Tibial artery (tissue), 4 donors: ENCODE data around the gene GCFC2.

Experiments
- DNase-seq, 2 donors: peaks; one replicate each; pipeline ENCODE4 v3.0.0-alpha.2; 2019
- H3K27ac ChIP-seq, 2 donors: fragments of 200-600 bp; sonication (generic) in 1 of 2; 1 replicate in 1 of 2; 2 replicates in 1 of 2; pipeline ENCODE4 v1.5.1; 2018 to 2019; ENCODE audit warnings: mild to moderate bottlenecking in 1 of 2
- H3K27me3 ChIP-seq, 2 donors: fragments of 200-600 bp; sonication (generic) in 1 of 2; one replicate each; pipeline versions ENCODE4 v1.5.1 to v1.6.0; 2016 to 2019
- H3K36me3 ChIP-seq, 3 donors: fragments of 200-600 bp; sonication (generic) in 2 of 3; one replicate each; pipeline ENCODE4 v1.5.1; 2016 to 2019; ENCODE audit warnings: mild to moderate bottlenecking in 2 of 3
- H3K4me1 ChIP-seq, 4 donors: fragments of 200-600 bp; sonication (generic) in 2 of 4; 1 replicate in 3 of 4; 2 replicates in 1 of 4; pipeline ENCODE4 v1.5.1; 2016 to 2019
- H3K4me3 ChIP-seq, 2 donors: fragments of 200-600 bp; sonication (generic) in 1 of 2; 1 replicate in 1 of 2; 2 replicates in 1 of 2; pipeline ENCODE4 v1.5.1; 2018 to 2019; ENCODE audit warnings: mild to moderate bottlenecking in 2 of 2
- H3K9me3 ChIP-seq, 3 donors: fragments of 200-600 bp; sonication (generic) in 1 of 3; one replicate each; pipeline ENCODE4 v1.5.1; 2016 to 2019
- CTCF ChIP-seq, 2 experiments: fragments of 200-600 bp in 1 of 2; fragments of 450-650 bp in 1 of 2; IDR thresholded peaks; one replicate each; pipeline ENCODE4 v1.5.1; 2017 to 2019; ENCODE audit warnings: antibody characterized with exemption in 2 of 2, mild to moderate bottlenecking in 1 of 2, moderate library complexity in 1 of 2
- intact Hi-C: fragments of 100-400 bp; cut with DNase I; formaldehyde crosslinking; loops from one replicate; pipeline ENCODE4 v1.15.0; 2023; ENCODE audit warnings: low total_unique reads

GCFC2 gene

DNA sequence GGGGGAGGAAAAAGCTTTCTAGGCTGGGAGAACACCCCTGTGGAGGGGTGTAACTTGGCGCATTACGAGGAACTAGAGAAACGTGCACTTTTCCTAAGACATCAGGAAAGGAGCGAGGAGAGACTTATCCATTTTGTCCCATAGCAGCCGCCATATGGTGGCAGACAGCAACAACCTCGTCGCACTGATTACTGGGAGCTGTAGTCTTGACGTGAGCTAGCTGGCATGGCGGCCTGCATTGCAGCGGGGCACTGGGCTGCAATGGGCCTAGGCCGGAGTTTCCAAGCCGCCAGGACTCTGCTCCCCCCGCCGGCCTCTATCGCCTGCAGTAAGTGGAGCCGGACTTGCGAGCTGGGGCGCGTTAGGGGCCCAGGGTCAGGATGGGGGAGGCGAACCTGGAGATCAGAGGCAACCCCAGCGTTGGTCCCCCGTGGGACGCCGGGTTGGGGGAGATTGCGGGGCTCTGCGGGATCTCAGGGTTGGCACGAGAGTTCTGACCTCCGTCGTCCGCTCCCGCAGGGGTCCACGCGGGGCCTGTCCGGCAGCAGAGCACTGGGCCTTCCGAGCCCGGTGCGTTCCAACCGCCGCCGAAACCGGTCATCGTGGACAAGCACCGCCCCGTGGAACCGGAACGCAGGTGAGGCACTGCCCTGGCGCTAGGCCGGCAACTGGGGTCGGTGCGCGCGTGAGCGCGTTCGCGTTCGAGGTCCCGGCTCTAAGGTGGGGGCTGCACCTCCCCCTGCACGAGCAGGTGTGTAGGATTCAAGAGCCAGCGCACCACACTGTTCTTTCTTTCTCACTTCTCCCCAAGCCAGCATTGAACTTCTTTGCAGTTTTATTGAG lies 63.9 kb downstream of the GCFC2 start, which contains the start of gene MRPL19:
TSS of gene MRPL19 (plus strand) at position 201 of the 843 bp plus-strand sequence. CDS start at position 226, 25 bp downstream.
- peak within 1 kb of the TSS; percentile 79 to 96 for H3K4me3 ChIP-seq
- H3K27me3 ChIP-seq: no peaks in the 10 kb centered on the region
- intact Hi-C loops: loop anchor here (10.0 kb wide), 1 partner anchor 68 kb away; the partner anchor contains the start of gene GCFC2
- no peaks in the 10 kb centered on the region for H3K9me3 ChIP-seq
- peak; percentile 88 for DNase-seq
- H3K36me3 ChIP-seq: peaks cover 0 to 17% (median 14%) of the 10 kb centered on the region in 3 donors
- peak within 1 kb of the TSS; percentile 66 to 81 for H3K27ac ChIP-seq
- no peak for TF ChIP-seq CTCF (IDR thresholded peaks at IDR 0.05)
- peaks cover 0 to 22% (median 5%) of the 10 kb centered on the region in 4 donors for H3K4me1 ChIP-seq

- H3K27me3 ChIP-seq: no peaks in the 10 kb centered on the region
- peaks cover 0 to 22% (median 5%) of the 10 kb centered on the region in 4 donors for H3K4me1 ChIP-seq
- peaks cover 0 to 10% (median 8%) of the 10 kb centered on the region in 3 donors for H3K36me3 ChIP-seq
- H3K9me3 ChIP-seq: no peaks in the 10 kb centered on the region
- intact Hi-C loops: loop anchor here (10.0 kb wide), 1 partner anchor 69 kb away; the partner anchor contains the start of gene GCFC2
- H3K4me3 ChIP-seq: peak overlapping the region; percentile 79 to 96
- peak overlapping the region; percentile 66 to 81 for H3K27ac ChIP-seq
- TF ChIP-seq CTCF (IDR thresholded peaks at IDR 0.05): no peak
- no peak for DNase-seq
Observed at GRCh38 chr2:75646090-75646582, 64.6 kb downstream of the GCFC2 start.

- Histone ChIP-seq H3K4me3 (no peak overlapping the region), H3K27me3 (no peaks in the 10 kb centered on the region), H3K36me3 (peaks cover 0 to 5% (median 3%) of the 10 kb centered on the region in 3 donors), H3K27ac (no peak overlapping the region), H3K4me1 (peaks cover 0 to 22% (median 6%) of the 10 kb centered on the region in 4 donors), H3K9me3 (no peaks in the 10 kb centered on the region)
- no peak for TF ChIP-seq CTCF (IDR thresholded peaks at IDR 0.05)
- DNase-seq: no peak
- intact Hi-C loops: loop anchor here (10.0 kb wide), 1 partner anchor 69 kb away; the partner anchor contains the start of gene GCFC2
Observed at GRCh38 chr2:75645643-75646042, 65.1 kb downstream of the GCFC2 start.

DNA sequence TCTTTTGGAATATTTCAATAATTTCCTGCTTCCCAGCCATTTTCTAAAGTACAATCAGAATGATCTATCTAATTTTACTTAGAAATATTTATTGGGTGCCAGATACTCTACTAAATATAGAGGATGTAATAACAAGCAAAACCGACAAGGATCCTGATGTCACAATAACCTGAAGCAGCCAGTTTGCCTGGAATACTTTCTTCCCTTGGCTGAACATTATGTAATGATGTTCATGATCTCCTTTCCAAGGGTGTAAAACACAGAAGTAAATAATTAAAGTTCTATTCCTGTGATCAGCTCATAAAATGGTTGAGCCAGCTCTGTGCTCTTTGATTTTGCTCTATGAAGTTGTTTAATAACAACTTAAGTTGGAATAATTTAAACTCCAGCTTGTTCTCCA lies 66.7 kb downstream of the GCFC2 start:
- DNase-seq: no peak
- Histone ChIP-seq H3K36me3 (no peaks in the 10 kb centered on the region), H3K9me3 (no peaks in the 10 kb centered on the region), H3K27me3 (no peaks in the 10 kb centered on the region), H3K4me3 (no peak overlapping the region), H3K4me1 (peaks cover 0 to 17% (median 5%) of the 10 kb centered on the region in 4 donors), H3K27ac (no peak overlapping the region)
- intact Hi-C loops: loop anchor here (10.0 kb wide), 1 partner anchor 71 kb away; the partner anchor contains the start of gene GCFC2
- no peak for TF ChIP-seq CTCF (IDR thresholded peaks at IDR 0.05)

GRCh38 chr2:75641587-75641986 lies 69.1 kb downstream of the GCFC2 start:
- Histone ChIP-seq H3K27me3 (peaks cover 0 to 3% of the 10 kb centered on the region in 2 donors), H3K27ac (no peak overlapping the region), H3K4me3 (no peak overlapping the region), H3K9me3 (no peaks in the 10 kb centered on the region), H3K36me3 (no peaks in the 10 kb centered on the region), H3K4me1 (peaks cover 0 to 3% (median 0%) of the 10 kb centered on the region in 4 donors)
- peak in 1 of 2 donors; percentile 38 for DNase-seq
- intact Hi-C loops: loop anchor here (10.0 kb wide), 1 partner anchor 73 kb away; the partner anchor contains the start of gene GCFC2
- TF ChIP-seq CTCF (IDR thresholded peaks at IDR 0.05): no peak
